ENCODE measurements around the gene CHST7. TPM values are rescaled to one million over a fixed set of nuclear protein-coding genes. Genes with fewer than 3 reads are reported as not detected.
A peak's percentile ranks its signal among the peaks of the same experiment; 100 is the strongest.

The CHST7 gene
- total RNA-seq, 1 donor from 2014 or later, result 54.6 TPM

GRCh38 chrX:46637938-46638337, 64.4 kb downstream of the CHST7 start:
- DNase-seq (ENCODE audit: low spot score), result no peak
- Mint-ChIP-seq H3K27me3 (ENCODE audit: unreplicated experiment) (no peaks in the 10 kb centered on the region), H3K36me3 (ENCODE audit: low read depth, unreplicated experiment) (no peaks in the 10 kb centered on the region), H3K9me3 (ENCODE audit: unreplicated experiment) (no peaks in the 10 kb centered on the region), H3K27ac (ENCODE audit: unreplicated experiment) (no peak overlapping the region), H3K4me3 (ENCODE audit: unreplicated experiment) (no peak overlapping the region), H3K4me1 (ENCODE audit: unreplicated experiment) (peaks cover 8% of the 10 kb centered on the region)
- TF ChIP-seq CTCF (IDR thresholded peaks at IDR 0.05; ENCODE audit: unreplicated experiment), result no peak

- Mint-ChIP-seq H3K4me3 (ENCODE audit: unreplicated experiment) (no peak overlapping the region), H3K27me3 (ENCODE audit: unreplicated experiment) (no peaks in the 10 kb centered on the region), H3K4me1 (ENCODE audit: unreplicated experiment) (peaks cover 15% of the 10 kb centered on the region), H3K27ac (ENCODE audit: unreplicated experiment) (no peak overlapping the region), H3K36me3 (ENCODE audit: low read depth, unreplicated experiment) (no peaks in the 10 kb centered on the region), H3K9me3 (ENCODE audit: unreplicated experiment) (no peaks in the 10 kb centered on the region)
- peak; percentile 29 for TF ChIP-seq CTCF (IDR thresholded peaks at IDR 0.05; ENCODE audit: unreplicated experiment)
- DNase-seq (ENCODE audit: low spot score), result no peak
Measured at GRCh38 chrX:46642145-46642544, 68.6 kb downstream of the CHST7 start.

- Mint-ChIP-seq H3K27ac (ENCODE audit: unreplicated experiment) (no peak overlapping the region), H3K4me3 (ENCODE audit: unreplicated experiment) (no peak overlapping the region), H3K27me3 (ENCODE audit: unreplicated experiment) (peaks cover 2% of the 10 kb centered on the region), H3K36me3 (ENCODE audit: low read depth, unreplicated experiment) (no peaks in the 10 kb centered on the region), H3K9me3 (ENCODE audit: unreplicated experiment) (no peaks in the 10 kb centered on the region), H3K4me1 (ENCODE audit: unreplicated experiment) (peaks cover 30% of the 10 kb centered on the region)
- TF ChIP-seq CTCF (IDR thresholded peaks at IDR 0.05; ENCODE audit: unreplicated experiment), result no peak
- no peak for DNase-seq (ENCODE audit: low spot score)
Measured at GRCh38 chrX:46643636-46644035, 70.1 kb downstream of the CHST7 start.

GRCh38 chrX:46645614-46646013, 72.0 kb downstream of the CHST7 start:
- no peak for TF ChIP-seq CTCF (IDR thresholded peaks at IDR 0.05; ENCODE audit: unreplicated experiment)
- Mint-ChIP-seq H3K4me3 (ENCODE audit: unreplicated experiment) (no peak overlapping the region), H3K27me3 (ENCODE audit: unreplicated experiment) (peaks cover 2% of the 10 kb centered on the region), H3K4me1 (ENCODE audit: unreplicated experiment) (peaks cover 47% of the 10 kb centered on the region), H3K9me3 (ENCODE audit: unreplicated experiment) (no peaks in the 10 kb centered on the region), H3K36me3 (ENCODE audit: low read depth, unreplicated experiment) (no peaks in the 10 kb centered on the region), H3K27ac (ENCODE audit: unreplicated experiment) (no peak overlapping the region)
- DNase-seq (ENCODE audit: low spot score), result no peak

- peaks cover 48% of the 10 kb centered on the region for H3K4me1 Mint-ChIP-seq (ENCODE audit: unreplicated experiment)
- H3K4me3 Mint-ChIP-seq (ENCODE audit: unreplicated experiment), result no peak overlapping the region
- no peaks in the 10 kb centered on the region for H3K9me3 Mint-ChIP-seq (ENCODE audit: unreplicated experiment)
- no peak for DNase-seq (ENCODE audit: low spot score)
- H3K27ac Mint-ChIP-seq (ENCODE audit: unreplicated experiment), result peak overlapping the region; percentile 72
- peaks cover 4% of the 10 kb centered on the region for H3K27me3 Mint-ChIP-seq (ENCODE audit: unreplicated experiment)
- no peaks in the 10 kb centered on the region for H3K36me3 Mint-ChIP-seq (ENCODE audit: low read depth, unreplicated experiment)
- TF ChIP-seq CTCF (IDR thresholded peaks at IDR 0.05; ENCODE audit: unreplicated experiment), result no peak
Measured at GRCh38 chrX:46647251-46647650, 73.7 kb downstream of the CHST7 start.

Other genes starting within 250 kb of the CHST7 start
- gene ZNF674, start 28.3 kb upstream of the CHST7 start, total RNA-seq (ENCODE audit: unreplicated experiment), result 7.3 TPM
- gene SLC9A7, start 185.4 kb downstream of the CHST7 start, total RNA-seq (ENCODE audit: unreplicated experiment), result 11.4 TPM